ENCODE measurements around the gene B4GALT6. TPM values are rescaled to one million over a fixed set of nuclear protein-coding genes. Genes with fewer than 3 reads are reported as not detected.

B4GALT6 gene
- total and polyA plus RNA-seq, 2 of the 8 experiments (the other 6 are each of a cell fraction or from before 2014, with no cell fraction given) = 6.3 to 41.5 TPM

- TF ChIP-seq, protein P1, sequence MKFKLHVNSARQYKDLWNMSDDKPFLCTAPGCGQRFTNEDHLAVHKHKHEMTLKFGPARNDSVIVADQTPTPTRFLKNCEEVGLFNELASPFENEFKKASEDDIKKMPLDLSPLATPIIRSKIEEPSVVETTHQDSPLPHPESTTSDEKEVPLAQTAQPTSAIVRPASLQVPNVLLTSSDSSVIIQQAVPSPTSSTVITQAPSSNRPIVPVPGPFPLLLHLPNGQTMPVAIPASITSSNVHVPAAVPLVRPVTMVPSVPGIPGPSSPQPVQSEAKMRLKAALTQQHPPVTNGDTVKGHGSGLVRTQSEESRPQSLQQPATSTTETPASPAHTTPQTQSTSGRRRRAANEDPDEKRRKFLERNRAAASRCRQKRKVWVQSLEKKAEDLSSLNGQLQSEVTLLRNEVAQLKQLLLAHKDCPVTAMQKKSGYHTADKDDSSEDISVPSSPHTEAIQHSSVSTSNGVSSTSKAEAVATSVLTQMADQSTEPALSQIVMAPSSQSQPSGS (IDR thresholded peaks at IDR 0.05; ENCODE audit: low read length) = no peak
- TF ChIP-seq SP1 (IDR thresholded peaks at IDR 0.05; ENCODE audit: low read depth, low read length) (no peak), BRCA1 (IDR thresholded peaks at IDR 0.05; ENCODE audit: low read depth, low read length) (no peak), RAD21 (IDR thresholded peaks at IDR 0.05 in 1 of 2, conservative IDR thresholded peaks at IDR 0.05 in 1 of 2; ENCODE audit: low read depth in 2 of 2, low read length in 2 of 2) (no peak), CBX8 (IDR thresholded peaks at IDR 0.05; ENCODE audit: borderline replicate concordance, low read depth, low read length) (no peak)
These were observed 106.3 kb downstream of the B4GALT6 start (continued) for GRCh38 chr18:31578126-31578525.

Measured in H1 (cell line).